SK-N-SH (cell line): Measurements from ENCODE around the gene GAR1. TPM values are rescaled to one million over a fixed set of nuclear protein-coding genes. Genes with fewer than 3 reads are reported as not detected.

Experiments
- CTCF ChIA-PET: fragments of 300-600, 350-600 bp; formaldehyde crosslinking; extraction: SDS; loops from one replicate; lab custom pipeline; 2021; lab: Yijun Ruan, JAX
- POLR2A ChIA-PET: fragments of 350-600 bp; sonication (Branson Sonifier 250); formaldehyde crosslinking; extraction: SDS; loops from one replicate; lab custom pipeline; 2020; ENCODE audit warnings: antibody characterized with exemption, inconsistent platforms; lab: Yijun Ruan, JAX
- DNase-seq: peaks from one replicate; pipeline ENCODE4 v3.0.0; 2012
- H2AFZ ChIP-seq: fragments of 200-600 bp; sonication (generic); 2 replicates; pipeline ENCODE4 v1.8.1; 2016; ENCODE audit warnings: antibody characterized with exemption, mild to moderate bottlenecking, low read depth
- H3F3A ChIP-seq: fragments of 200-600 bp; sonication (generic); replicated peaks from 2 replicates; pipeline ENCODE3; 2016; ENCODE audit warnings: antibody characterized with exemption, mild to moderate bottlenecking; ENCODE audit not compliant: insufficient read depth
- H3K27ac ChIP-seq, 2 experiments: fragments of 200-500 bp in 1 of 2; fragments of 200-600 bp in 1 of 2; sonication (Bioruptor generic) in 1 of 2; sonication (generic), shearing (Covaris generic) in 1 of 2; 2 replicates each; pipeline versions ENCODE4 v1.5.1 to v1.6.1; 2014 to 2016; ENCODE audit warnings: low read depth in 2 of 2, inconsistent platforms in 1 of 2, low read length in 1 of 2, mild to moderate bottlenecking in 1 of 2, mixed read lengths in 1 of 2
- H3K27me3 ChIP-seq: fragments of 200-600 bp; sonication (generic), shearing (Covaris generic); 2 replicates; pipeline ENCODE4 v1.6.1; 2016; ENCODE audit warnings: mixed run types; ENCODE audit not compliant: insufficient read depth
- H3K36me3 ChIP-seq, 2 experiments: fragments of 200-500 bp in 1 of 2; fragments of 200-600 bp in 1 of 2; sonication (Bioruptor generic) in 1 of 2; sonication (generic) in 1 of 2; replicated peaks in 1 of 2; 2 replicates each; pipeline versions ENCODE3 to v1.5.1; 2014 to 2016; ENCODE audit warnings: low read length in 1 of 2, mild to moderate bottlenecking in 1 of 2; ENCODE audit not compliant: insufficient read depth in 2 of 2, control insufficient read depth in 1 of 2
- H3K4me1 ChIP-seq, 2 experiments: fragments of 200-500 bp in 1 of 2; fragments of 200-600 bp in 1 of 2; sonication (Bioruptor generic) in 1 of 2; sonication (generic), shearing (Covaris generic) in 1 of 2; 2 replicates each; pipeline versions ENCODE4 v1.5.1 to v1.6.1; 2014 to 2016; ENCODE audit warnings: low read depth in 1 of 2, low read length in 1 of 2, mixed run types in 1 of 2; ENCODE audit not compliant: insufficient read depth in 2 of 2, control insufficient read depth in 1 of 2
- H3K4me2 ChIP-seq: fragments of 200-600 bp; sonication (generic), shearing (Covaris generic); 2 replicates; pipeline ENCODE4 v1.6.1; 2017; ENCODE audit warnings: mixed run types
- H3K4me3 ChIP-seq, 2 experiments: fragments of 200-500 bp in 1 of 2; fragments of 200-600 bp in 1 of 2; sonication (Bioruptor generic) in 1 of 2; sonication (generic), shearing (Covaris generic) in 1 of 2; 2 replicates each; pipeline versions ENCODE4 v1.5.1 to v1.8.1; 2014 to 2016; ENCODE audit warnings: low read depth in 2 of 2, inconsistent platforms in 1 of 2, low read length in 1 of 2, mild to moderate bottlenecking in 1 of 2, mixed read lengths in 1 of 2, moderate library complexity in 1 of 2
- H3K79me2 ChIP-seq: fragments of 200-600 bp; sonication (generic); 2 replicates; pipeline ENCODE4 v1.8.1; 2017; ENCODE audit warnings: mild to moderate bottlenecking; ENCODE audit not compliant: insufficient read depth
- H3K9ac ChIP-seq: fragments of 200-600 bp; sonication (generic); 2 replicates; pipeline ENCODE4 v1.6.1; 2017; ENCODE audit warnings: mixed run types
- H3K9me2 ChIP-seq: fragments of 200-600 bp; sonication (generic); 2 replicates; pipeline ENCODE4 v1.6.1; 2017; ENCODE audit warnings: mixed run types
- H3K9me3 ChIP-seq: fragments of 200-600 bp; sonication (generic); 2 replicates; pipeline ENCODE4 v1.6.1; 2017; ENCODE audit warnings: mixed run types, mild to moderate bottlenecking, moderate library complexity
- H4K20me1 ChIP-seq: fragments of 200-600 bp; sonication (generic); 2 replicates; pipeline ENCODE4 v1.6.1; 2017; ENCODE audit warnings: mild to moderate bottlenecking, mixed run types; ENCODE audit not compliant: insufficient read depth
- CHD2 ChIP-seq: fragments of 150-350 bp; IDR thresholded peaks from 2 replicates; pipeline ENCODE4 v1.6.1; 2018; ENCODE audit warnings: low read length; ENCODE audit not compliant: partially characterized antibody
- ELF1 ChIP-seq: IDR thresholded peaks from 2 replicates; pipeline ENCODE4 v1.4.0; 2012
- EP300 ChIP-seq, 2 experiments: IDR thresholded peaks; 2 replicates each; pipeline versions ENCODE4 v1.4.0 to v1.6.1; 2012; ENCODE audit warnings: borderline replicate concordance in 1 of 2, low read depth in 1 of 2, low read length in 1 of 2
- EZH2phosphoT487 ChIP-seq: fragments of 200-600 bp; sonication (generic); IDR thresholded peaks from 2 replicates; pipeline ENCODE4 v1.6.1; 2017; ENCODE audit warnings: low read depth, mixed run types, mild to moderate bottlenecking, antibody characterized with exemption, moderate library complexity, borderline replicate concordance
- FOSL2 ChIP-seq: IDR thresholded peaks from 2 replicates; pipeline ENCODE4 v1.4.0; 2012; ENCODE audit warnings: low read depth, mild to moderate bottlenecking, moderate library complexity, borderline replicate concordance
- FOXJ3 ChIP-seq: sonication (generic); formaldehyde crosslinking; IDR thresholded peaks from 2 replicates; pipeline ENCODE4 v1.5.1; 2020; ENCODE audit warnings: mild to moderate bottlenecking, missing genetic modification reagents
- FOXM1 ChIP-seq: IDR thresholded peaks from 2 replicates; pipeline ENCODE4 v1.4.0; 2012; ENCODE audit warnings: low read depth, mild to moderate bottlenecking
- GABPA ChIP-seq: IDR thresholded peaks from 2 replicates; pipeline ENCODE4 v1.4.0; 2012; ENCODE audit warnings: low read depth, mild to moderate bottlenecking
- JUND ChIP-seq: IDR thresholded peaks from 2 replicates; pipeline ENCODE4 v1.4.0; 2012
- NFIC ChIP-seq: IDR thresholded peaks from 2 replicates; pipeline ENCODE4 v1.4.0; 2012; ENCODE audit warnings: borderline replicate concordance
- NRF1 ChIP-seq: IDR thresholded peaks from 2 replicates; pipeline ENCODE4 v1.6.1; 2012; ENCODE audit warnings: low read depth, mild to moderate bottlenecking, low read length
- POLR2AphosphoS5 ChIP-seq: IDR thresholded peaks from 2 replicates; pipeline ENCODE4 v1.6.1; 2012; ENCODE audit warnings: low read depth, low read length
- RFX5 ChIP-seq: IDR thresholded peaks from 2 replicates; pipeline ENCODE4 v1.6.1; 2012; ENCODE audit warnings: mild to moderate bottlenecking, improper control_type of control experiment, low read length
- RXRA ChIP-seq: IDR thresholded peaks from 2 replicates; pipeline ENCODE4 v1.4.0; 2012; ENCODE audit warnings: low read depth, mild to moderate bottlenecking, borderline replicate concordance
- SIN3A ChIP-seq: IDR thresholded peaks from 2 replicates; pipeline ENCODE4 v1.6.1; 2012; ENCODE audit warnings: low read depth, mild to moderate bottlenecking, low read length, moderate library complexity, borderline replicate concordance
- SMC3 ChIP-seq: IDR thresholded peaks from 2 replicates; pipeline ENCODE4 v1.6.1; 2012; ENCODE audit warnings: low read depth, low read length, improper control_type of control experiment
- YY1 ChIP-seq: IDR thresholded peaks from 2 replicates; pipeline ENCODE4 v1.4.0; 2012; ENCODE audit warnings: low read depth, mild to moderate bottlenecking
- WGBS: methylation state at CpG from one replicate; pipeline ENCODE4 v1.1.6; 2017; ENCODE audit warnings: low lambda C conversion rate; 5-methylcytosine and 5-hydroxymethylcytosine counted together
- polyA plus RNA-seq, 3 experiments: library from polyadenylated mRNA; depleted of rRNA; stranded (reverse); fragments of >200 nt; gene quantifications; 2 replicates each; pipeline ENCODE4 v1.2.3, GENCODE V29; 2012
- TF ChIP-seq, protein P1 (sequence below): fragments of 200-600 bp; sonication (generic); IDR thresholded peaks from 2 replicates; pipeline ENCODE4 v1.6.1; 2017; ENCODE audit warnings: antibody characterized with exemption, mild to moderate bottlenecking, moderate library complexity
- TF ChIP-seq, protein P2 (sequence below): IDR thresholded peaks from 2 replicates; pipeline ENCODE4 v1.4.0; 2012; ENCODE audit warnings: low read depth, borderline replicate concordance
- TF ChIP-seq, protein P3 (sequence below): fragments of 150-350 bp; IDR thresholded peaks from 2 replicates; pipeline ENCODE4 v1.6.1; 2016; ENCODE audit warnings: mild to moderate bottlenecking, low read depth, low read length
- TF ChIP-seq, protein P4 (sequence below): IDR thresholded peaks from 2 replicates; pipeline ENCODE4 v1.6.1; 2012; ENCODE audit warnings: mild to moderate bottlenecking, low read depth, low read length, moderate library complexity
- TF ChIP-seq, protein P5 (sequence below): IDR thresholded peaks from 2 replicates; pipeline ENCODE4; 2012

GAR1 gene
- 37.5 and 40.5 TPM in 2 replicates for polyA plus RNA-seq (2012; rRNA removed)
- polyA plus RNA-seq (2012; cell fraction: cytosol; rRNA removed), result 56.8 and 90.3 TPM in 2 replicates
- 8.4 and 12.3 TPM in 2 replicates for polyA plus RNA-seq (2012; cell fraction: nucleus; rRNA removed)

DNA sequence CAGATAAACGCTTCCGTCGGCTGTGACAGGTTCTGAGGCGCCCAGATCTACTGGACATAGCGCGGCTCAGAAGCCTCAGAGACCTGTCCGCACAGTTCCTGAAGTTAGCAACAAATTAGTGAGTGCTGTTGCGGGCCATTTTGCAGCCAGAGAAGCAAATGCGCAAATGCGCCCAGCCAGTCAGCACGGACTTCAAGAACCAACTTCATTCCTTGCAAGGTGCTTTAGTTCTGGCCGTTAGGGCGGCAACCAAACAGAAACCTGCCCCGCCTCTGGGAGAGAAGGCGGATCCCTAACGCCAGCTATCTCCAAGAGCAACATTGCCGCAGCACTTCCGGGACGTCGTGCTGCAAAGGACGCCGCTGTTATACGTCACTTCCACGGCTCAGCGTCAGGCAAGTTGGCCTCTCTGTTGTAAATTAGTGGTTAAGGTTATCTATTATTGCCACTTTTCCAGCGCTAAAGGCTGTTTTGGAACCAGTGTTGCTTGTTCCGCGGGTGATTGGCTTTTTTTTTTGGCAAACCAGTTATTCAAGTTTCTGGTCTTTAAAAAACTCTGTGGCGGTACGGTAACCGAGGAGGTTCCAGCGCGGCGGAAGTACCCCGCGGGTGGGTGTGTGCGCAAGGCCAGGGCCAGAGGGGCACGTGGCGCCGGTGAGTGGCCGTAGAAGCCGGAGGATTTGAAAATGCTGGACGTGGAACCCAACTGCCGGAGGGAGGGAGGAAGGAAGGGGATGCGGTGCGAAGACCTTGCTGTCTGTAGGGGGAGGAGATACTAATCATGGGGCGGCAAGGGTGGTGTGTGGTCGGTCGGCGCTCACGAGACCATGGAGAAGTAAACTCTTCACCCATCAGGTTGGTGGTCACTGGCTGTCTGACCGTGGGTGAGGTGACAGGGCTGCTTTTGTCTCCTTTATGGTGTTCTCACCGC, at the start of gene GAR1:
GAR1 (plus strand) TSS at position 612 of the 931 bp plus-strand sequence. CDS start 403 bp downstream, outside the sequence.
- Histone ChIP-seq H3K4me3 (peak within 1 kb of the TSS; percentile 91 to 100), H4K20me1 (no peaks in the 10 kb centered on the region), H3K9me2 (no peaks in the 10 kb centered on the region), H3K27me3 (no peaks in the 10 kb centered on the region), H3K9me3 (no peaks in the 10 kb centered on the region), H3K9ac (peak within 1 kb of the TSS; percentile 88), H3K79me2 (peaks cover 50% of the 10 kb centered on the region), H3K4me1 (peaks cover 5 to 11% of the 10 kb centered on the region in 2 experiments; a peak in 3 of 4 replicates), H3K27ac (peak within 1 kb of the TSS; percentile 88 to 94), H3K4me2 (peak within 1 kb of the TSS; percentile 93), H3K36me3 (peaks cover 26 to 31% of the 10 kb centered on the region in 2 experiments), H3F3A (no peaks in the 10 kb centered on the region), H2AFZ (peak within 1 kb of the TSS; percentile 98)
- ChIA-PET CTCF (interaction anchor here (0.6 to 3.0 kb wide), 5 partner anchors 11 to 1079 kb away, joined by 3 to 17 read pairs (median 6); partner anchors contain the start of genes CASP6 and SEC24B), POLR2A (interaction anchor here (0.6 kb wide), 1 partner anchor 112 kb away, joined by 3 read pairs; the partner anchor contains the start of gene CASP6)
- 3% methylated on average over 43 of the region's 53 CpGs for WGBS
- peak; percentile 88 for DNase-seq
- TF ChIP-seq, protein P1, sequence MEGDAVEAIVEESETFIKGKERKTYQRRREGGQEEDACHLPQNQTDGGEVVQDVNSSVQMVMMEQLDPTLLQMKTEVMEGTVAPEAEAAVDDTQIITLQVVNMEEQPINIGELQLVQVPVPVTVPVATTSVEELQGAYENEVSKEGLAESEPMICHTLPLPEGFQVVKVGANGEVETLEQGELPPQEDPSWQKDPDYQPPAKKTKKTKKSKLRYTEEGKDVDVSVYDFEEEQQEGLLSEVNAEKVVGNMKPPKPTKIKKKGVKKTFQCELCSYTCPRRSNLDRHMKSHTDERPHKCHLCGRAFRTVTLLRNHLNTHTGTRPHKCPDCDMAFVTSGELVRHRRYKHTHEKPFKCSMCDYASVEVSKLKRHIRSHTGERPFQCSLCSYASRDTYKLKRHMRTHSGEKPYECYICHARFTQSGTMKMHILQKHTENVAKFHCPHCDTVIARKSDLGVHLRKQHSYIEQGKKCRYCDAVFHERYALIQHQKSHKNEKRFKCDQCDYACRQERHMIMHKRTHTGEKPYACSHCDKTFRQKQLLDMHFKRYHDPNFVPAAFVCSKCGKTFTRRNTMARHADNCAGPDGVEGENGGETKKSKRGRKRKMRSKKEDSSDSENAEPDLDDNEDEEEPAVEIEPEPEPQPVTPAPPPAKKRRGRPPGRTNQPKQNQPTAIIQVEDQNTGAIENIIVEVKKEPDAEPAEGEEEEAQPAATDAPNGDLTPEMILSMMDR, result no peak
- TF ChIP-seq CHD2, result peak; percentile 67
- TF ChIP-seq YY1, result 0 out of 2 replicates have a peak, but pooled peaks have one; percentile 45
- peak; percentile 93 for TF ChIP-seq ELF1
- TF ChIP-seq FOXJ3 (CRISPR knock-in tag), result peak; percentile 43; the same call in 1 of the 2 replicates
- TF ChIP-seq, protein P2, sequence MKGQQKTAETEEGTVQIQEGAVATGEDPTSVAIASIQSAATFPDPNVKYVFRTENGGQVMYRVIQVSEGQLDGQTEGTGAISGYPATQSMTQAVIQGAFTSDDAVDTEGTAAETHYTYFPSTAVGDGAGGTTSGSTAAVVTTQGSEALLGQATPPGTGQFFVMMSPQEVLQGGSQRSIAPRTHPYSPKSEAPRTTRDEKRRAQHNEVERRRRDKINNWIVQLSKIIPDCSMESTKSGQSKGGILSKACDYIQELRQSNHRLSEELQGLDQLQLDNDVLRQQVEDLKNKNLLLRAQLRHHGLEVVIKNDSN, result peak; percentile 72
- TF ChIP-seq RFX5, result peak; percentile 59; the same call in 1 of the 2 replicates
- TF ChIP-seq, protein P3, sequence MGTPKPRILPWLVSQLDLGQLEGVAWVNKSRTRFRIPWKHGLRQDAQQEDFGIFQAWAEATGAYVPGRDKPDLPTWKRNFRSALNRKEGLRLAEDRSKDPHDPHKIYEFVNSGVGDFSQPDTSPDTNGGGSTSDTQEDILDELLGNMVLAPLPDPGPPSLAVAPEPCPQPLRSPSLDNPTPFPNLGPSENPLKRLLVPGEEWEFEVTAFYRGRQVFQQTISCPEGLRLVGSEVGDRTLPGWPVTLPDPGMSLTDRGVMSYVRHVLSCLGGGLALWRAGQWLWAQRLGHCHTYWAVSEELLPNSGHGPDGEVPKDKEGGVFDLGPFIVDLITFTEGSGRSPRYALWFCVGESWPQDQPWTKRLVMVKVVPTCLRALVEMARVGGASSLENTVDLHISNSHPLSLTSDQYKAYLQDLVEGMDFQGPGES, result no peak
- no peak for TF ChIP-seq RXRA
- TF ChIP-seq POLR2AphosphoS5, result peak; percentile 72; the same call in 1 of the 2 replicates
- TF ChIP-seq JUND, result no peak
- TF ChIP-seq, protein P4, sequence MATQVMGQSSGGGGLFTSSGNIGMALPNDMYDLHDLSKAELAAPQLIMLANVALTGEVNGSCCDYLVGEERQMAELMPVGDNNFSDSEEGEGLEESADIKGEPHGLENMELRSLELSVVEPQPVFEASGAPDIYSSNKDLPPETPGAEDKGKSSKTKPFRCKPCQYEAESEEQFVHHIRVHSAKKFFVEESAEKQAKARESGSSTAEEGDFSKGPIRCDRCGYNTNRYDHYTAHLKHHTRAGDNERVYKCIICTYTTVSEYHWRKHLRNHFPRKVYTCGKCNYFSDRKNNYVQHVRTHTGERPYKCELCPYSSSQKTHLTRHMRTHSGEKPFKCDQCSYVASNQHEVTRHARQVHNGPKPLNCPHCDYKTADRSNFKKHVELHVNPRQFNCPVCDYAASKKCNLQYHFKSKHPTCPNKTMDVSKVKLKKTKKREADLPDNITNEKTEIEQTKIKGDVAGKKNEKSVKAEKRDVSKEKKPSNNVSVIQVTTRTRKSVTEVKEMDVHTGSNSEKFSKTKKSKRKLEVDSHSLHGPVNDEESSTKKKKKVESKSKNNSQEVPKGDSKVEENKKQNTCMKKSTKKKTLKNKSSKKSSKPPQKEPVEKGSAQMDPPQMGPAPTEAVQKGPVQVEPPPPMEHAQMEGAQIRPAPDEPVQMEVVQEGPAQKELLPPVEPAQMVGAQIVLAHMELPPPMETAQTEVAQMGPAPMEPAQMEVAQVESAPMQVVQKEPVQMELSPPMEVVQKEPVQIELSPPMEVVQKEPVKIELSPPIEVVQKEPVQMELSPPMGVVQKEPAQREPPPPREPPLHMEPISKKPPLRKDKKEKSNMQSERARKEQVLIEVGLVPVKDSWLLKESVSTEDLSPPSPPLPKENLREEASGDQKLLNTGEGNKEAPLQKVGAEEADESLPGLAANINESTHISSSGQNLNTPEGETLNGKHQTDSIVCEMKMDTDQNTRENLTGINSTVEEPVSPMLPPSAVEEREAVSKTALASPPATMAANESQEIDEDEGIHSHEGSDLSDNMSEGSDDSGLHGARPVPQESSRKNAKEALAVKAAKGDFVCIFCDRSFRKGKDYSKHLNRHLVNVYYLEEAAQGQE, result no peak; the same call in 1 of the 2 replicates
- TF ChIP-seq SMC3, result peak; percentile 8; the same call in 1 of the 2 replicates
- TF ChIP-seq GABPA, result peak; percentile 96
- TF ChIP-seq, protein P5, sequence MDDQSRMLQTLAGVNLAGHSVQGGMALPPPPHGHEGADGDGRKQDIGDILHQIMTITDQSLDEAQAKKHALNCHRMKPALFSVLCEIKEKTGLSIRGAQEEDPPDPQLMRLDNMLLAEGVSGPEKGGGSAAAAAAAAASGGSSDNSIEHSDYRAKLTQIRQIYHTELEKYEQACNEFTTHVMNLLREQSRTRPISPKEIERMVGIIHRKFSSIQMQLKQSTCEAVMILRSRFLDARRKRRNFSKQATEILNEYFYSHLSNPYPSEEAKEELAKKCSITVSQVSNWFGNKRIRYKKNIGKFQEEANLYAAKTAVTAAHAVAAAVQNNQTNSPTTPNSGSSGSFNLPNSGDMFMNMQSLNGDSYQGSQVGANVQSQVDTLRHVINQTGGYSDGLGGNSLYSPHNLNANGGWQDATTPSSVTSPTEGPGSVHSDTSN, result no peak
- peak; percentile 36; the same call in 1 of the 2 replicates for TF ChIP-seq NRF1
- TF ChIP-seq EP300 (IDR thresholded peaks at IDR 0.05; ENCODE audit: borderline replicate concordance in 1 of 2, low read depth in 1 of 2, low read length in 1 of 2), result peak in 1 of 2 experiments; percentile 28; a peak in 1 of 4 replicates
- TF ChIP-seq FOXM1, result no peak
- TF ChIP-seq EZH2phosphoT487, result no peak
- TF ChIP-seq NFIC, result no peak
- TF ChIP-seq FOSL2, result no peak
- TF ChIP-seq SIN3A, result peak; percentile 58
